B cell (primary cell): ENCODE data around the gene PTPN22. TPM values are rescaled to one million over a fixed set of nuclear protein-coding genes. Genes with fewer than 3 reads are reported as not detected.
A peak's percentile ranks its signal among the peaks of the same experiment; 100 is the strongest.

Experiments
- ATAC-seq: fragments of 200-7000 bp; cut with Tn5 transposase; one replicate; pipeline ENCODE4 v1.10.0; 2021; ENCODE audit warnings: low read depth, mild to moderate bottlenecking, moderate number of reproducible peaks, moderate library complexity
- CTCF ChIA-PET: fragments of 350-600 bp; sonication (Branson Sonifier 250); formaldehyde crosslinking; loops from one replicate; lab custom pipeline; 2021; ENCODE audit warnings: antibody characterized with exemption, inconsistent platforms; lab: Charles Lee
- POLR2A ChIA-PET: fragments of 350-600 bp; sonication (Branson Sonifier 250); formaldehyde crosslinking; loops from one replicate; lab custom pipeline; 2021; ENCODE audit warnings: antibody characterized with exemption; lab: Charles Lee
- DNase-seq: peaks from one replicate; pipeline ENCODE4 v3.0.0; 2013
- H2AFZ ChIP-seq: 2 replicates; pipeline ENCODE4 v1.6.1; 2012; ENCODE audit warnings: mild to moderate bottlenecking, low read depth, low read length; ENCODE audit not compliant: insufficient read depth, poor library complexity, severe bottlenecking
- H3K27ac ChIP-seq, 2 donors: 1 replicate in 1 of 2; 2 replicates in 1 of 2; pipeline ENCODE4 v1.5.1; 2012 to 2013; ENCODE audit warnings: low read length in 2 of 2, mild to moderate bottlenecking in 2 of 2, moderate library complexity in 1 of 2
- H3K27me3 ChIP-seq, 4 experiments: fragments of 200-600 bp in 1 of 4; sonication (generic) in 1 of 4; replicated peaks in 1 of 4; 1 replicate in 2 of 4; 2 replicates in 2 of 4; pipeline versions ENCODE4 v1.6.1 to v1.7.0; 2013 to 2016; ENCODE audit warnings: low read length in 3 of 4, mild to moderate bottlenecking in 2 of 4, mixed read lengths in 1 of 4, moderate library complexity in 1 of 4; ENCODE audit not compliant: insufficient read depth in 4 of 4, control insufficient read depth in 3 of 4; ENCODE audit errors: control extremely low read depth in 1 of 4
- H3K36me3 ChIP-seq, 2 experiments: replicated peaks in 1 of 2; 1 replicate in 1 of 2; 2 replicates in 1 of 2; pipeline versions ENCODE4 v1.6.1 to v1.7.1; 2013; ENCODE audit warnings: low read length in 1 of 2; ENCODE audit not compliant: insufficient read depth in 2 of 2, control insufficient read depth in 1 of 2; ENCODE audit errors: control extremely low read depth in 1 of 2, extremely low read depth in 1 of 2
- H3K4me1 ChIP-seq, 2 donors: fragments of 200-600 bp in 1 of 2; sonication (generic) in 1 of 2; 1 replicate in 1 of 2; 2 replicates in 1 of 2; pipeline versions ENCODE4 v1.5.1 to v1.6.1; 2013 to 2017; ENCODE audit warnings: low read length in 2 of 2; ENCODE audit not compliant: control insufficient read depth in 2 of 2, insufficient read depth in 2 of 2
- H3K4me2 ChIP-seq: replicated peaks from 2 replicates; pipeline ENCODE3; 2012; ENCODE audit warnings: mild to moderate bottlenecking, low read depth, low read length; ENCODE audit not compliant: poor library complexity, severe bottlenecking
- H3K4me3 ChIP-seq, 5 experiments: fragments of 200-600 bp in 1 of 5; sonication (generic) in 1 of 5; 1 replicate in 3 of 5; 2 replicates in 2 of 5; pipeline versions ENCODE4 v1.5.1 to v1.7.0; 2011 to 2016; ENCODE audit warnings: low read length in 4 of 5, mild to moderate bottlenecking in 4 of 5, low read depth in 2 of 5, control low read depth in 1 of 5, moderate library complexity in 1 of 5; ENCODE audit not compliant: insufficient read depth in 1 of 5; ENCODE audit errors: control extremely low read depth in 1 of 5, extremely low read depth in 1 of 5
- H3K79me2 ChIP-seq: fragments of 200-600 bp; sonication (generic); one replicate; pipeline ENCODE4 v1.6.0; 2016; ENCODE audit warnings: low read length; ENCODE audit not compliant: control insufficient read depth, insufficient read depth
- H3K9ac ChIP-seq: fragments of 200-600 bp; sonication (generic); 2 replicates; pipeline ENCODE4 v1.6.1; 2017; ENCODE audit warnings: mild to moderate bottlenecking, low read length, moderate library complexity
- H3K9me3 ChIP-seq, 3 donors: one replicate each; pipeline versions ENCODE4 v1.6.1 to v1.7.1; 2013; ENCODE audit warnings: low read length in 2 of 3; ENCODE audit not compliant: control insufficient read depth in 2 of 3, insufficient read depth in 1 of 3; ENCODE audit errors: control extremely low read depth in 1 of 3
- H4K20me1 ChIP-seq: 2 replicates; pipeline ENCODE4 v1.6.0; 2012; ENCODE audit warnings: mild to moderate bottlenecking, low read length; ENCODE audit not compliant: insufficient read depth, control insufficient read depth, poor library complexity, severe bottlenecking
- H3K27ac Mint-ChIP-seq: one replicate; pipeline ENCODE4 v1.8.0; 2021; ENCODE audit warnings: mixed read lengths
- H3K27me3 Mint-ChIP-seq: one replicate; pipeline ENCODE4 v1.8.0; 2021; ENCODE audit warnings: mixed read lengths
- H3K4me1 Mint-ChIP-seq: one replicate; pipeline ENCODE4 v1.8.0; 2021; ENCODE audit warnings: mixed read lengths
- H3K4me3 Mint-ChIP-seq: one replicate; pipeline ENCODE4 v1.8.0; 2021; ENCODE audit warnings: mixed read lengths
- H3K9me3 Mint-ChIP-seq: one replicate; pipeline ENCODE4 v1.8.0; 2022; ENCODE audit warnings: mixed read lengths; ENCODE audit not compliant: insufficient read depth
- CTCF ChIP-seq: fragments of 200-600 bp; IDR thresholded peaks from one replicate; pipeline ENCODE4 v1.8.0; 2022; ENCODE audit warnings: antibody characterized with exemption, mild to moderate bottlenecking
- EZH2 ChIP-seq: IDR thresholded peaks from 2 replicates; pipeline ENCODE4 v1.6.1; 2012; ENCODE audit warnings: borderline replicate concordance, low read depth, mild to moderate bottlenecking, moderate library complexity, low read length; ENCODE audit not compliant: insufficient read depth, poor library complexity, severe bottlenecking
- WGBS: methylation state at CpG from one replicate; pipeline ENCODE4 v1.1.5; 2013; ENCODE audit warnings: missing lambda C conversion rate; ENCODE audit not compliant: insufficient coverage; 5-methylcytosine and 5-hydroxymethylcytosine counted together
- intact Hi-C: fragments of 100-400 bp; cut with micrococcal nuclease; formaldehyde crosslinking; loops from one replicate; pipeline ENCODE4 v1.10.0; 2022
- polyA plus RNA-seq: library from polyadenylated mRNA; depleted of rRNA; stranded (reverse); fragments of >200 nt; gene quantifications from 2 replicates; pipeline ENCODE4 v1.2.3, GENCODE V29; 2012
- total RNA-seq, 2 donors: library from RNA; stranded (reverse); fragments of 120-200 nt in 1 of 2; gene quantifications; 1 replicate in 1 of 2; 2 replicates in 1 of 2; pipeline versions ENCODE4 v1.2.3 to v1.2.4, GENCODE V29; 2013 to 2022

PTPN22 gene
- total and polyA plus RNA-seq, 2 donors (not counting 1 experiment from before 2014, with no cell fraction given), result 14.3 to 37.4 TPM

GRCh38 chr1:113813218-113813617 lies 58.3 kb downstream of the PTPN22 start:
- 90% methylated on average over 14 of the region's 15 CpGs for WGBS
- peak overlapping the region; percentile 86 to 93 for H3K27ac ChIP-seq

More at GRCh38 chr1:113813218-113813617, 58.3 kb downstream of the PTPN22 start:
- no peaks in the 10 kb centered on the region for H3K27me3 ChIP-seq
- peaks cover 0 to 7% of the 10 kb centered on the region in 2 experiments for H3K36me3 ChIP-seq
- peaks cover 34% of the 10 kb centered on the region for H3K4me1 Mint-ChIP-seq
- H3K9ac ChIP-seq, result no peak overlapping the region
- no peak overlapping the region for H3K4me3 ChIP-seq
- no peaks in the 10 kb centered on the region for H3K9me3 ChIP-seq
- intact Hi-C loops, result loop anchor here (2.0 to 10.0 kb wide), 6 partner anchors 22 to 1098 kb away; partner anchors contain the start of genes LRIG2, NRAS, PPM1J and SLC16A1
- H3K27me3 Mint-ChIP-seq, result no peaks in the 10 kb centered on the region
- H3K27ac Mint-ChIP-seq, result peak overlapping the region; percentile 68
- DNase-seq (peak; percentile 18), ATAC-seq (no peak)
- ChIA-PET POLR2A (interaction anchor here (0.6 kb wide), 1 partner anchor 84 kb away, joined by 3 read pairs; no protein-coding TSS in a partner anchor), CTCF (interaction anchor here (0.8 to 1.8 kb wide), 3 partner anchors 10 to 116 kb away, joined by 3 to 7 read pairs (median 3); partner anchors contain the start of gene HIPK1)
- TF ChIP-seq EZH2 (no peak), CTCF (no peak)
- H3K9me3 Mint-ChIP-seq, result no peaks in the 10 kb centered on the region
- H3K4me3 Mint-ChIP-seq, result peak overlapping the region; percentile 26
- peaks cover 27 to 28% of the 10 kb centered on the region in 2 donors for H3K4me1 ChIP-seq
- H4K20me1 ChIP-seq, result peaks cover 13% of the 10 kb centered on the region
- peak overlapping the region; percentile 76 for H3K4me2 ChIP-seq
- peak overlapping the region; percentile 72 for H2AFZ ChIP-seq
- peaks cover 36% of the 10 kb centered on the region for H3K79me2 ChIP-seq
